Testis (tissue), 3 donors: ENCODE data around the gene BTBD2. TPM values are rescaled to one million over a fixed set of nuclear protein-coding genes. Genes with fewer than 3 reads are reported as not detected.

Experiments used
- DNase-seq: peaks from one replicate; pipeline ENCODE4 v3.0.0-alpha.2; 2019
- H3K27ac ChIP-seq, 2 donors: fragments of 200-600 bp; sonication (generic); one replicate each; pipeline ENCODE4 v1.5.1; 2019
- H3K27me3 ChIP-seq: fragments of 200-600 bp; sonication (generic); one replicate; pipeline ENCODE4 v1.5.1; 2019
- H3K36me3 ChIP-seq: fragments of 200-600 bp; sonication (generic); one replicate; pipeline ENCODE4 v1.5.1; 2017; ENCODE audit warnings: low read depth; ENCODE audit errors: missing control alignments
- H3K4me1 ChIP-seq: fragments of 200-600 bp; sonication (generic); one replicate; pipeline ENCODE4 v1.5.1; 2019
- H3K4me3 ChIP-seq, 2 donors: fragments of 200-600 bp; sonication (generic); one replicate each; pipeline ENCODE4 v1.5.1; 2017 to 2019
- H3K9me3 ChIP-seq: fragments of 200-600 bp; sonication (generic); one replicate; pipeline ENCODE4 v1.5.1; 2017
- POLR2A ChIP-seq: fragments of 450-650 bp; IDR thresholded peaks from one replicate; pipeline ENCODE4 v1.6.1; 2017; ENCODE audit warnings: antibody characterized with exemption, mild to moderate bottlenecking, moderate library complexity
- WGBS, 2 donors: methylation state at CpG; one replicate each; pipeline ENCODE4 v1.1.5; 2018; 5-methylcytosine and 5-hydroxymethylcytosine counted together
- intact Hi-C: fragments of 100-400 bp; cut with DNase I; formaldehyde crosslinking; loops from one replicate; pipeline ENCODE4 v1.15.1; 2023; ENCODE audit warnings: low total_unique reads
- polyA plus RNA-seq: library from polyadenylated mRNA; stranded (reverse); fragments of 350-450 nt; fragmentation: Illumina TruSeq; extraction: RNeasy Lipid Tissue Mini Kit (QIAGEN cat#74804); gene quantifications from one replicate; pipeline ENCODE4 v1.2.3, GENCODE V29; 2014; ENCODE audit warnings: low read depth, low replicate concordance; ENCODE audit not compliant: insufficient read depth
- total RNA-seq, 2 donors: library from RNA; depleted of rRNA; stranded (reverse); fragments of >200 nt; gene quantifications; one replicate each; pipeline ENCODE4 v1.2.3, GENCODE V29; 2016
- TF ChIP-seq, protein P1 (sequence below), 3 experiments: fragments of 450-650 bp in 2 of 3; fragments of 200-600 bp in 1 of 3; sonication (generic) in 1 of 3; IDR thresholded peaks; one replicate each; pipeline ENCODE4 v1.5.1; 2016 to 2019; ENCODE audit warnings: antibody characterized with exemption in 3 of 3, mild to moderate bottlenecking in 2 of 3, moderate library complexity in 1 of 3

Gene BTBD2
- total and polyA plus RNA-seq, 3 donors from 2014 or later = 43.2 to 117 (median 61.1) TPM

DNA sequence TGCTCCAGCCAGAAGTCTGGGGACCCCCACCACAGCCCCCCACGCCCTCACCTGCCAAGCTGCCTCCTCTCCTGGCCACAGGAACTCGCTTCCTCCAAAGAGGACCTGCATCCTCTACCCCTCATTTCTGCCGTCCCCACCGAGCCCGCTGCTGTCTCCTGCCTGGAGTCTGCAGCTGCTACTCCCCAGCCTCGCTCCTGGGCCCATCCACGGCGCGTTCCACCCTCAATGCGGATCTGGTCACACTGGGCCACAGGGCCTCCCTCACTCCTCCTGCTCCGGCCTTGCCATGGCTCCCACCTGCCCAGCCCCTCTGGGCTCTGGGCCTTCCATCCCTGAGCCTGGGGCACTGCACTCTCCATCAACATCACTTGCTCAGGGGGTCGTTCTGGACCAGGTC, 4.3 kb downstream of the BTBD2 start:
- intact Hi-C loops = no loop called here
- Histone ChIP-seq H3K4me3 (no peak overlapping the region), H3K27ac (no peak overlapping the region), H3K4me1 (peaks cover 9% of the 10 kb centered on the region), H3K9me3 (no peaks in the 10 kb centered on the region), H3K27me3 (no peaks in the 10 kb centered on the region), H3K36me3 (no peaks in the 10 kb centered on the region)
- TF ChIP-seq POLR2A = no peak
- TF ChIP-seq, protein P1, sequence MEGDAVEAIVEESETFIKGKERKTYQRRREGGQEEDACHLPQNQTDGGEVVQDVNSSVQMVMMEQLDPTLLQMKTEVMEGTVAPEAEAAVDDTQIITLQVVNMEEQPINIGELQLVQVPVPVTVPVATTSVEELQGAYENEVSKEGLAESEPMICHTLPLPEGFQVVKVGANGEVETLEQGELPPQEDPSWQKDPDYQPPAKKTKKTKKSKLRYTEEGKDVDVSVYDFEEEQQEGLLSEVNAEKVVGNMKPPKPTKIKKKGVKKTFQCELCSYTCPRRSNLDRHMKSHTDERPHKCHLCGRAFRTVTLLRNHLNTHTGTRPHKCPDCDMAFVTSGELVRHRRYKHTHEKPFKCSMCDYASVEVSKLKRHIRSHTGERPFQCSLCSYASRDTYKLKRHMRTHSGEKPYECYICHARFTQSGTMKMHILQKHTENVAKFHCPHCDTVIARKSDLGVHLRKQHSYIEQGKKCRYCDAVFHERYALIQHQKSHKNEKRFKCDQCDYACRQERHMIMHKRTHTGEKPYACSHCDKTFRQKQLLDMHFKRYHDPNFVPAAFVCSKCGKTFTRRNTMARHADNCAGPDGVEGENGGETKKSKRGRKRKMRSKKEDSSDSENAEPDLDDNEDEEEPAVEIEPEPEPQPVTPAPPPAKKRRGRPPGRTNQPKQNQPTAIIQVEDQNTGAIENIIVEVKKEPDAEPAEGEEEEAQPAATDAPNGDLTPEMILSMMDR (IDR thresholded peaks at IDR 0.05) = no peak
- WGBS, 2 donors = 92 to 94% methylated on average over 12 of the region's 12 CpGs
- DNase-seq = no peak

DNA sequence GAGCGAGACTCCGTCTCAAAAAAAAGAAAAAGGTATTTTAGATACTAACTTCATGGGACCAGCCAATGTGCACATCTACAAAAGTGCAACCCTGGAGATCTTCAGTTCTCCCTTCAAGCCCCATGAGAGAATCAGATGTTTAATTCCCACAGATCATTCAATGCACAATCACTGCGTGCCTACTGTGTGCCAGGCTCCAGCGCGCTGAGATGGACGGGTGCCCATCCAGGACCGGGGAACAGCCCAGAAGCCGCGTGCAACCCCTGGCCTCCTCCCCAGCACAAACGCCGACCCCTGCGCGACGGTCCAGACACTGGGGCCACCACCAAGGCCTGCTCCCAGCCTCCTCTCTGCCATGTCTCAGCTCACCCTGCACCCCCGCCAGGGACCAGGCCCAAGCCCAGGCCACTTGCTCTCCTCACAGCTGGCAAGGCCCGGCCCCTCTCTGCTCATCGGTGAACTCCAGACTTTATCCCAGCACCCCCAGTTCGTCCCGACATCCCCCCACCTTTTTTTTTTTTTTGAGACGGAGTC, 5.3 kb downstream of the BTBD2 start:
- Histone ChIP-seq H3K27ac (no peak overlapping the region), H3K4me1 (peaks cover 9% of the 10 kb centered on the region), H3K27me3 (no peaks in the 10 kb centered on the region), H3K9me3 (no peaks in the 10 kb centered on the region), H3K4me3 (no peak overlapping the region), H3K36me3 (no peaks in the 10 kb centered on the region)
- WGBS, 2 donors = 91 to 92% methylated on average over 20 of the region's 20 CpGs
- intact Hi-C loops = no loop called here
- DNase-seq = no peak
- TF ChIP-seq, protein P1 (IDR thresholded peaks at IDR 0.05) = no peak
- no peak for TF ChIP-seq POLR2A

DNA sequence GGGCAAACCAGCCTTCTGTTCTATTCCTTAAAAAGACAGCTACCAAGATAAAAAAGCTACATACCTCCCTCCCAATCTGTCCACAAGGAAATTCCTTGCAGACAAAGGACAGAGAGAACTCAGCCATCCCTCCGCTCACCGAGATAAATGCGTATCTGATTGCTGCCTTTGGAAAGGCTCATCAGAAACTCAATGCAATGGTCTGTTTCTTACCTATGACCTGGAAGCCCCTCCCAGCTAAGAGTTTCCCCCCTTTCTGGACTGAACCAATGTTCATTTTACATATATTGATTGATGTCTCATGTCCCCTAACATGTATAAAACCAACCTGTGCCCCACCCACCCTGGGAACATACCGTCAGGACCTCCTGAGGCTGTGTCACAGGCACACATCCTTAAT, 11.6 kb downstream of the BTBD2 start:
- no peak overlapping the region for H3K4me3 ChIP-seq
- no peaks in the 10 kb centered on the region for H3K27me3 ChIP-seq
- no peaks in the 10 kb centered on the region for H3K4me1 ChIP-seq
- H3K9me3 ChIP-seq = no peaks in the 10 kb centered on the region
- TF ChIP-seq, protein P1 (IDR thresholded peaks at IDR 0.05) = no peak
- no peak for TF ChIP-seq POLR2A
- DNase-seq = no peak
- H3K27ac ChIP-seq = no peak overlapping the region
- H3K36me3 ChIP-seq = no peaks in the 10 kb centered on the region
- WGBS, 2 donors = 53 to 62% methylated on average over 4 of the region's 4 CpGs
- intact Hi-C loops = no loop called here

DNA sequence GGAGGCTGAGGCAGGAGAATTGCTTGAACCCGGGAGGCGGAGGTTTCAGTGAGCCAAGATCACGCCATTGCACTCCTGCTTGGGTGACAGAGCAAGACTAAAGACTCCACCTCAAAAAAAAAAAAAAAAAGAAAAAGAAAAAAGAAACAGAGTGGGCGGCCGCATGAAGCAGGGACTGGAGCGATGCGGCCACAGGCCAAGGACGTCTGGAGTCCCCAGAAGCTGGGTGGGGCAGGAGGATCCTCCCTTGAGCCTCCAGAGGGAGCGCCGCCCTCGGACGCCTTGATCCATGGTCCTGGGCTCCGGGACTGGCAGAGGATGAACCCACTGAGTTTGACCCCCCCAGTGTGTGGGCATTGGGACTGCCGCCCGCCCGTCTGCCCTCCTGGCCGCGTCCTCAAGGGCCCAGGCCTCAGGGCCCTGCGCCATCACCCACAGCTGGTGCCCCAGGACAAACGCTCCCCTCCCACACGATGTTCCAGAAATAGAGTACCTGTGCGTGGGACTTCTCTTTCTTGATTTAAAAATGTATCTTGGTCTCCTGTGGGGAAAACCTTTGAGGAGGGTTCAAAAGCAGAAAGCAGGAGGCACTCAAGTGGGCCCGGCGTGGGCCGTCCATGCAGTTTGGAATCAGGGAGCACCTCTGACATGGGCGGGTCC, 15.5 kb downstream of the BTBD2 start:
- Histone ChIP-seq H3K36me3 (no peaks in the 10 kb centered on the region), H3K27ac (no peak overlapping the region), H3K4me3 (no peak overlapping the region), H3K9me3 (no peaks in the 10 kb centered on the region), H3K4me1 (no peaks in the 10 kb centered on the region), H3K27me3 (no peaks in the 10 kb centered on the region)
- intact Hi-C loops = no loop called here
- 81 to 90% methylated on average over 21 to 26 of the region's 26 CpGs for whole genome bisulfite sequencing, 2 donors
- TF ChIP-seq, protein P1 (IDR thresholded peaks at IDR 0.05) = no peak
- TF ChIP-seq POLR2A = no peak
- DNase-seq = no peak
